Testis (tissue), 3 donors: ENCODE results near the gene SHB. TPM values are rescaled to one million over a fixed set of nuclear protein-coding genes. Genes with fewer than 3 reads are reported as not detected.

ENCODE experiments used
- DNase-seq: peaks from one replicate; pipeline ENCODE4 v3.0.0-alpha.2; 2019
- H3K27ac ChIP-seq, 2 donors: fragments of 200-600 bp; sonication (generic); one replicate each; pipeline ENCODE4 v1.5.1; 2019
- H3K27me3 ChIP-seq: fragments of 200-600 bp; sonication (generic); one replicate; pipeline ENCODE4 v1.5.1; 2019
- H3K36me3 ChIP-seq: fragments of 200-600 bp; sonication (generic); one replicate; pipeline ENCODE4 v1.5.1; 2017; ENCODE audit warnings: low read depth; ENCODE audit errors: missing control alignments
- H3K4me1 ChIP-seq: fragments of 200-600 bp; sonication (generic); one replicate; pipeline ENCODE4 v1.5.1; 2019
- H3K4me3 ChIP-seq, 2 donors: fragments of 200-600 bp; sonication (generic); one replicate each; pipeline ENCODE4 v1.5.1; 2017 to 2019
- H3K9me3 ChIP-seq: fragments of 200-600 bp; sonication (generic); one replicate; pipeline ENCODE4 v1.5.1; 2017
- CTCF ChIP-seq, 3 experiments: fragments of 450-650 bp in 2 of 3; fragments of 200-600 bp in 1 of 3; sonication (generic) in 1 of 3; IDR thresholded peaks; one replicate each; pipeline ENCODE4 v1.5.1; 2016 to 2019; ENCODE audit warnings: antibody characterized with exemption in 3 of 3, mild to moderate bottlenecking in 2 of 3, moderate library complexity in 1 of 3
- POLR2A ChIP-seq: fragments of 450-650 bp; IDR thresholded peaks from one replicate; pipeline ENCODE4 v1.6.1; 2017; ENCODE audit warnings: antibody characterized with exemption, mild to moderate bottlenecking, moderate library complexity
- WGBS, 2 donors: methylation state at CpG; one replicate each; pipeline ENCODE4 v1.1.5; 2018; 5-methylcytosine and 5-hydroxymethylcytosine counted together
- intact Hi-C: fragments of 100-400 bp; cut with DNase I; formaldehyde crosslinking; loops from one replicate; pipeline ENCODE4 v1.15.1; 2023; ENCODE audit warnings: low total_unique reads
- polyA plus RNA-seq: library from polyadenylated mRNA; stranded (reverse); fragments of 350-450 nt; fragmentation: Illumina TruSeq; extraction: RNeasy Lipid Tissue Mini Kit (QIAGEN cat#74804); gene quantifications from one replicate; pipeline ENCODE4 v1.2.3, GENCODE V29; 2014; ENCODE audit warnings: low read depth, low replicate concordance; ENCODE audit not compliant: insufficient read depth
- total RNA-seq, 2 donors: library from RNA; depleted of rRNA; stranded (reverse); fragments of >200 nt; gene quantifications; one replicate each; pipeline ENCODE4 v1.2.3, GENCODE V29; 2016

Gene SHB
- total and polyA plus RNA-seq, 3 donors from 2014 or later = 8.6 to 22.3 (median 21.2) TPM

DNA sequence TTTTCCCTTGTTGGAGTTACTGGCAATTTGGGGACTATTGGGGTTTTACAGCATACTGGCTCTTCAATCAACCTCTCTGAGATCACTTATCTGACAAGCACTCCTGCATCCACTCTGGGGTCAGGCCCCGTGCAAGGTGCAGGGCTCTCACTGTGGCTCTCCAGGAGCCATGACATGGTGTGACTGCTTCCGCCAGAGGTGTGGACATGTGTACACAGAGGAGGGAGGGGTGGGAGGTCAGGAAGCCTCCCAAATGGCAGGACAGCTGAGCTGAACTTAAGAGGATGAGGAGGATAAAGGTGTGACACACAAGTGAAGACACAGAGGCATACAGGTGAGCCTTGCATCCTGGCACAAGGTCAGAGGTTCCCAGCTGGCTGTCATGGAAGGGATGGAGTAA lies 24.3 kb downstream of the SHB start:
- no peak overlapping the region for H3K4me3 ChIP-seq
- 78 to 93% methylated on average over 2 of the region's 2 CpGs for WGBS, 2 donors
- no peak overlapping the region for H3K27ac ChIP-seq
- intact Hi-C loops = loop anchor here (10.0 kb wide), 1 partner anchor 90 kb away; no protein-coding TSS in a partner anchor
- no peaks in the 10 kb centered on the region for H3K36me3 ChIP-seq
- TF ChIP-seq CTCF (IDR thresholded peaks at IDR 0.05) (no peak), POLR2A (no peak)
- no peaks in the 10 kb centered on the region for H3K4me1 ChIP-seq
- H3K27me3 ChIP-seq = no peaks in the 10 kb centered on the region
- no peak for DNase-seq
- no peaks in the 10 kb centered on the region for H3K9me3 ChIP-seq

DNA sequence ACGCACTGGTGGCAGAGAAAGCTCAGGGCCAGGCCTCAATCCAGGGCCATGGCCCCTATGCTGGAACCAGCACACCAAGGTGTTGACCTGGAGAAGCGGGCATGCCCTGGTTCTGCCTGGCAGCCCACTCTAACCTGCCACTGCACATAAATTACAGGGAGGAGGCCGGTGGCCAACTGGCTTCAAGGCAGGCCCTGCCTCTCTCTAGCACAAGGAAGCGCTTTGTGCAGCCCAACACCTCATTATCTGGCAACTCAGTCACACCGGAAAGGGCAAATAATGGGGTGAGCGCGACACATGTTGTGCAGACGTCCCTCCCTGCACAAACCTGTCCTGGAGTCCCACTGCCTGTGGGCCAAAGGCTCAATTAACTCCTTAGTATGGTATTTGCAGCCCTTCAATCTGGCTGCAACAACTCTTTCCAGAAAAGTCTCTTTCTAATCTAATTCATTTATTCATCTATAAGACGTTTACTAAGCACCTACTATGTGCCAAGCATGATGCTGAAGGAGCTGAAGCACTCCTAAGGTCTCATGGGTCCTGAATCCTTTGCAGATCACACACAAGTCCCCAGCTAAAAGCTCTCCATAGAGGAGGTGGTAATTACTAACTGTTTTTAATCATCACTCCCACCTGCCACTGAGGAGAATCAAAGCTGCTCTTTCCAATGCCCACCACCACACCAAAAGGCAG lies 24.9 kb downstream of the SHB start:
- no peak overlapping the region for H3K4me3 ChIP-seq
- H3K36me3 ChIP-seq = no peaks in the 10 kb centered on the region
- TF ChIP-seq POLR2A (no peak), CTCF (IDR thresholded peaks at IDR 0.05) (no peak)
- no peak overlapping the region for H3K27ac ChIP-seq
- no peaks in the 10 kb centered on the region for H3K9me3 ChIP-seq
- intact Hi-C loops = loop anchor here (10.0 kb wide), 1 partner anchor 89 kb away; no protein-coding TSS in a partner anchor
- WGBS, 2 donors = 81 to 82% methylated on average over 9 of the region's 9 CpGs
- no peak for DNase-seq
- H3K27me3 ChIP-seq = no peaks in the 10 kb centered on the region
- peaks cover 2% of the 10 kb centered on the region for H3K4me1 ChIP-seq

DNA sequence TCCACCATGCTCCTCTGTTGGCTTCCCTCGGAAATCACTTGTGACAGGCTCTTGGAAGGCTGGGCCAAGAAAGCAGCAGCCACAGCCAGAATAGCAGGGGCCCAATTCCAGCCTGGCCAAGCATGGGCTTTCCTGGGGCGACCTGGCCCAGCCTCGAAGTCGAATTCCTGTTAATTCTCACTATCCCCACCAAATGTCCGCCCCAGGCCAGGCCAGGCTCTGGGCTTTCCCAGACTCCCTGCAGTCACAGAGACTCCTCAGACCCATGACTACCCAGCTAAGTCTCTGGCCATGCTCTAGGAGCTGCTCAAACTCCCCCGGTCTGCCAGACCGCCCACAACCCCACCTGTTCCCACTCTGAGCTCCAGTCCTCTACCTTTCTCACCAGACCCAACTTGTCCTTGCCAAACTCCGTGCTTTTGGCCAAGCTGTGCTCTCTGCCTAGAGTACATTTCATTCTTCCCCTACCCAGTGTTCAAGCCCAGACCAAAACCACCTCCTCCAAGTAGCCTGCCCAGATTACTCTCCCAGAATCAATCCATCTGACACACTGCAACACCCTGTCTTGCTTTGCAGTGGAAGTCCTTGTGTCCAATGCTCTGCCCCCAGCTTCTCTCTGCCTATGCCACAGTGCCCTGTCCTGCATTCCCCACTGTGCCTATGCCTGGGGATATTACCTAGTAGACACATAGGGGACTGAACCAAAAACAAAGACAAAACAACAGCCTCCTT lies 26.2 kb downstream of the SHB start:
- DNase-seq = no peak
- H3K27ac ChIP-seq = no peak overlapping the region
- intact Hi-C loops = loop anchor here (10.0 kb wide), 1 partner anchor 88 kb away; no protein-coding TSS in a partner anchor
- WGBS, 2 donors = 81 to 83% methylated on average over 8 of the region's 8 CpGs
- H3K27me3 ChIP-seq = no peaks in the 10 kb centered on the region
- TF ChIP-seq POLR2A = no peak
- TF ChIP-seq CTCF (IDR thresholded peaks at IDR 0.05) = no peak
- no peak overlapping the region for H3K4me3 ChIP-seq
- H3K36me3 ChIP-seq = no peaks in the 10 kb centered on the region
- H3K4me1 ChIP-seq = peaks cover 11% of the 10 kb centered on the region
- H3K9me3 ChIP-seq = no peaks in the 10 kb centered on the region

- Histone ChIP-seq H3K27me3 (no peaks in the 10 kb centered on the region), H3K27ac (no peak overlapping the region), H3K36me3 (no peaks in the 10 kb centered on the region), H3K4me3 (no peak overlapping the region), H3K4me1 (peaks cover 14% of the 10 kb centered on the region), H3K9me3 (no peaks in the 10 kb centered on the region)
- 87% methylated on average over 21 of the region's 21 CpGs for WGBS, 2 donors
- DNase-seq = no peak
- intact Hi-C loops = loop anchor here (10.0 kb wide), 1 partner anchor 87 kb away; no protein-coding TSS in a partner anchor
- TF ChIP-seq CTCF (IDR thresholded peaks at IDR 0.05) (no peak), POLR2A (no peak)
Observed at GRCh38 chr9:38041564-38042243, 27.3 kb downstream of the SHB start.
